GM21723 (cell line): ENCODE measurements around the gene IL2RA.
"Not testable (repeated sequence)": the region's sequence is repeated elsewhere in the genome, so short reads cannot be mapped to it uniquely, and the experiment has no call there.

Experiments
- ATAC-seq: cut with Tn5 transposase; IDR thresholded peaks from one replicate; pipeline ENCODE4 v1.9.1; 2021; ENCODE audit warnings: mild to moderate bottlenecking, moderate library complexity; ENCODE audit not compliant: unreplicated experiment

The IL2RA gene

DNA sequence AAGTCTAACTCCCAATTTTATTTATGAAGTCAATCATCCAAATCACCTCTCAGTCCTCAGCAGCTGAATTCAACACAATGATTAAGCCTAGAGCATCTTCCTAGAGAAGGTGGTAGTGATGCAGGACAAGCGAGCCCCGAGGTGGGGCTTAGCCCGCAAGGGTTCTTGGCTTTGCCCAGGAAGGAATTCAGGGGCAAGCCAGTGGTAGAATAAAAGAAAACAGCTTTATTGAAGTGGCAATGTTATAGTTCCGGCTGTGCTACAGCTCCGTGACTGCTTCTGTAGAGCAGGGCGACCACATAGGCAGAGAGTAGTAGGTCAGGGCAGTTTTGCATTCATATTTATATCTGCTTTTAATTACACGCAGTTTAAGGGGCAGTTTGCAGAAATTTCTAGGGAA is 18.1 kb downstream of the IL2RA start:
- no peak for ATAC-seq

DNA sequence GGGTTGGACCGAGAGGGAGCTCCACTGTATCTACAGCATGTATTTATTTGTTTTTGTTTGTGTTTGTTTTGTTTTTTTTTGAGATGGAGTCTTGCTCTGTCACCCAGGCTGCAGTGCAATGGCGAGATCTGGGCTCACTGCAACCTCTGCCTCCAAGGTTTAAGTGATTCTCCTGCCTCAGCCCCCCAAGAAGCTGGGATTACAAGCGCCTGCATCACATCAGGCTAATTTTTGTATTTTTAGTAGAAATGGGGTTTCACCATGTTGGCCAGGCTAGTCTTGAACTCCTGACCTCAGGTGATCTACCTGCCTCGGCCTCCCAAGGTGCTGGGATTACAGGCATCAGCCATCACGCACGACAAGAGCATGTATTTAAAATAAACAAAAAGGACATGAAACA is 18.8 kb downstream of the IL2RA start:
- ATAC-seq = not testable (repeated sequence)

DNA sequence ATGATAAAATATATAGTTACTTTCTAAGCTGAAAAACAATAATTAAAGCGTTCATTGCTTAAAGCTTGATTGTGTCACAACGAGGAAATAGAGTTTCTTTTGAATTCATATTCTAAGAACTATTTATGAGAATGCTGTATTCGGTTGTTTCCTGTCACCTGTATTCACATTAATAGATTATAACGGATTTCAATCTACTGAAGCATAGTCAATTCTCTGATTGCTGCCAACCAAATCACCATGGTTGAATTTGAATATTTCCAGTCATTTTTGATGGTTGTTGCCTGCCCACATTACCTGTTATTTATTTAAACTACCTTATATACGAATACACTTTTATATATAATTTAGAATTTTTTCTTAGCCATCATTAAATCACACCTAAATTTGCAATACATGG is 22.0 kb downstream of the IL2RA start:
- ATAC-seq = no peak

DNA sequence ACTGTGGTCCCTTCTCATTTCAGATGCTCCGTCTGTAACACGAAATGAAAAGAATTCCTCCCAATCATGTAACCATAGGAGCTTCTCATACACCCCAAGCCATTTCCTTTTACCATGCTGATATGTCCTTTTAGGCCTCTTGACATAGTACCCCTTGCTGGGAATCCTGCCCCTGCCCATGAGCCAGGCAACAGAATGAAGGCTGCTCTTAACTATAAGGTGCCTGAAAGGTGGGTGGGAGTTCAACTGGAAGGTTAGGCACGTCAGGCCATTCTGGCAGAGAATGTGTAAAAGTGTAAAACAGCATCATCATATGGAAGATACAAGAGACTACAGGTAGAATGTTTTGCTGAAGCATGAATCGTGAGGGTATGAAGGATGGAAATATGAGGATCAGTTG is 22.5 kb downstream of the IL2RA start:
- ATAC-seq = no peak

DNA sequence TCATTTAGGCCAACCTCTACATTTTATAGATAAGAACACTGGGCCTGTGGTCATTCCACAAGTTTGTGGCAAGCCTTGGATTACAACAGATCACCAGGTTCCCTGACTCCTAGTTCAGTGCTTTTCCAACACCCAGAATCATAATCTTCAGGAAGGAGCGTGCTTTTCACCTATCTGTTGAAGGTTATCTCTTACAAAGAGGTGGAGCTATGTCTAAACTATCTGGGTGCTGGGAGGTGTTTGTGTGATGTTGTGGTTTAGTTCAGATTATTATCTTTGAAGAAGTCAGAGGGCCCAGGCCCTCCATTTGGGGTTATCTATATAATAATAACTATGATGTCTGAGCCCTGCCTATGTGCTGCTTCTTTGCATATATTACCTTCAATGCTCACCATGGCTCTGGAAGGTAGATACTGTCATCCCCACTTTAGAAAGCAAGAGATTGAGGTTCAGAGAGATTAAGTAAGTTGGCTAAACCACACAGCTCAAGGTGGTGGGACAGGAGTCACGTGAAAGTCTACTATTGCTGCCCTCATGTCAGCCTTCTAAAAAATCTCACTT is 24.0 kb downstream of the IL2RA start:
- ATAC-seq = no peak

DNA sequence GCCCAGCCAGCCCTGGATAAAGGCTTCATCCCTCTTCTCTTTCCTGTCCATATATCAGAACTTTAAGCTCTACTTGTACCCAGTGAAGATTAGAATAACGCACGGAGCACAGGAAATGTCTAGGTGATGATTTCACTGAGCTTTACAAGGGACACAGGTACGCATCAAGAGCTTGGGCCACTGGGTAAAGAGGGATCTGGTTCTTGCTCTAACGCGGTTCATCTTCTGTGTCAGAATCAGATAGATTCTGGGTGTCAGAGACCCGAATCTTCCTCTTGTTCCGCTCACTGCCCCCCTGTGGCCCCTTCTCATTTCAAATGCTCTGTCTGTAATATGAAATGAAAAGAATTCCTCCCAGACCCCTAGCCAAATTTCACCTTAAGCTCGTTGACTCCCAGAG is 24.7 kb downstream of the IL2RA start:
- no peak for ATAC-seq

DNA sequence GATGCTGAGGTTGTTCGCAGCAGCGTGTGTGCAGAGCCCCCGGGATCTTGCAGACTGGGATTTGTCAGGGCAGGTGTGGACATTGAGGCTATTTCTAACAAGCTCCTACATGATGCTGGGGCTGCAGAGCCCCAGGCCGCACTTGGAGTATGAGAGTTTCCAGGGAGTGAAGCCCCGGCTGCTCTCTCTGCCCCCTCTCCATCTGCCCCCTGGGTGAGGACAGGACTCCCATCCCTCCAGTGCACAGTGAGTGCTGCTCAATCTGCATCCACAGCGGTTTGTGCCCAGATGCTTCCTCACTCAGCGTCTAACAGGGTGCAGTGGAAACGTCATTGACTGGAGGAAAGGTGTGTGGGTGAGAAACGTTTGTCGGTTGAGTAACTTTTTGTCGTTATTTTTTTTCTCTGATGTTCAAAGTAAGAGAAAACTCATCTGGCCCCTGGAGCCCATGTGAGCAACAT is 25.3 kb downstream of the IL2RA start:
- no peak for ATAC-seq

DNA sequence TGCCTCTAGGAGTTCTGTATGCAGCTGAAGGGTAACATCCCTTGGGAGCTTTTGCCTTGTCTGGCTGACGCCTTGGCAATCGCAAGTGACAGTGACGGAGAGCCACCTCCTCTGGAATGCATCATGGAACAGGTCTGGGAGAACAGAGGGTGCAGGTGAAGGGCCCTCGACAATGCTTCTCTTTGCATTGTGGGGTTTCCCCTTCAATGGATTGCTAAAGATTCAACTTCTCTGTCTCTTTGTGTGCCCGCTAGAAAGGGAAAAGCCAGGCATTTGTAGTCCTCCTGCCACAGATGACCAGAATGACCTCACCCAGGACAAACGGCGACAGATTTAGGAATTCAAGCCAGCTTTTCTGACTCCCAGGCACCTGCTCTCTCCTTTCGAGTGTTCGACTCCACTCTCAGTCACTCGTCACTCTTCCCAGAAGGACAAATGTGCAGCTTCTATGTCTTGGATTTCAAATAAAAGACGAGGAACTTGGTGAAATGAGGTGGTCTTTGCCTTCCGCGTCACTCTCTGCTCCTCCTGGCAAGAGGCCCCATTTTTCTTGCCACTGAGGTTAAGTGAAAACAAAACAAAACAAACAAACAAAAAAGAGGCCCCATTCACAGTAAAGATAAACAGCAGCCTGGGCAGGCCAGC is 26.1 kb downstream of the IL2RA start:
- no peak for ATAC-seq

DNA sequence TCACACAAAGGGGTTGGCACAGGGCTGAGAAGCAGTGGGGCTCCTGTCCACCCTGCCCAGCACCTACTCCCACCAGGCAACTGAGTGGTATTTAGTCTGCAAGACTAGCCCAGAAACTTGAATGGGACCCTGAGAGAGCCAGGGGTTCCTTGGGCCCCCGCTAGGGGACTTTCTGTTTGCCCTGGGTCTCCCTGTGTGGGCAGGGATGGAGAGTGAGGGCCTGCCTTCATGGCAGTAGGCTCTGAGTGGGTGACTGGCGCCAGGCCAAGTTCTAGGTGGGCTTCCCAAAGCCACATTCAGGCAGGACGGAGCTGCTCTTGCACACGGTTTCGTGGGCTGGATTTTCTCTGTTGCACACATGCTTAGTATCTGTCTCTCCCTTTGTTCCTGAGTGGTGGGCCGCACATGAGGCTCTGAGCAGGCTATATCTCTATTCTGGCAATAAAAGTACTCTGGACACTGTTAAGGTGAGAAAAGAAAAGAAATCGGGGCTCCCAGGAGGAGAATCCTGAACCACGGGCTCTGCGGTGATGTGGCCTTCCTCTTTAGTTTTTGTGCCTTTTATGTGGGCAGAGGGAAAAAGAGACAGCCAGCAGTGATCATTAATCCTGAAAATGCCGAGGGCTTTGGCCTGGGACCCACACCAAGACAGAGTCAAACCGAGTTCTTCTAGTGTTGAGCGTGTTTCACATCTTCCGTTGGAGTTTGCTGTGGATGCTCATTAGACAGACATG is 26.9 kb downstream of the IL2RA start:
- no peak for ATAC-seq

DNA sequence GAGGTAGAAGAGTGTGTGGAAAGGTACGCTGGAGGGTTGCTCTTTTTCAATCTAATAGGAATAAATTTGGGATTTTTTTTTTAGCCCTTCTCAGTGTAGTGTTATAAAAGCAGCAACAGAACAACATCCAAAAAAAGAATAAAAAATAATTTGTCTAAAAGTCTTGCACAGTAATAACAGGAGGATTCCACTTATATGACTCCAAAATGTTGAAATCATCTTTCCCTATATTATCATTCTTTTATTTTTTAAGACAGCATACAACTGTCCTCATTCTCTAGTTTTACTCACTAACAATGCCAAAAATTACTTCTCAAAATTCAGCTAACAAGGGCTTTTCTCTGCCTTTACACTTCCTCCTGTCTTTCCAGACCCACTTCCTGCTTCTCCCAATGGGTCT is 27.8 kb downstream of the IL2RA start:
- no peak for ATAC-seq

DNA sequence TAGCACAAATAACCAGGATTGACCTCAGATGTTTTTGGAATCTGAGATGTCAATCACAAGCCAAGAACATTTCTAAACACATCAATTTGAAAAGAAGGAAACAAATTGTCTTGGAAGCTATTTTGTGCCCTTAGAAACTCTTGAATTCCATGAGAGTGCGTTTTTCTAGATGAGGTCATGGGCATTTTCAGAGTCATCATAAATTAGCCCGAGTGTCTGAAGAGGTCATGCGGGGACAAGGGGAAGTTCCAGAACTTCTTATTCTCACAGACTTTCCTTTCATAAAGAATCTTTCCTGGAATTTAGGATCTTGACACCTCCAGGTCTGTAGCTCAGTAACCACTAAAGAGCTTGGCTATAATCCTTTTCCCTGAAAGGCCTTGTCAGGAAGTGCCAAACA is 28.2 kb downstream of the IL2RA start:
- no peak for ATAC-seq

DNA sequence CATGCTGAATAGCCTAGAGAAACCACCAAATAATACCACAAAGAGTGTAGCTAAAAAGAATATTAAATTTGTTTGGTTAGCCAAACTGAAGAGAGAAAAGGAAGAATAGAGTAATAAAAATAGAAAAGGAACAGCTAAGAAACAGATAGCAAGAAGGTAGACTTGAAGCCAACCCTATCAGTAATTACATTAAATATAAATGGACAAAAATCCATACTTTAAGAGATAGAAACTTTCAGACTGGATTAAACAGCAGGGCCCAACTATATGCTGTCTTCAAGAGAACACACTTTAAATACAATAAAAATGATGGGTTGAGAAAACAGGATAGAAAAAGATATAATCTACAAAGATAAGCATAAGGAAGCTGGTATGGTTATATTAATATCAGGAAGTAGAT is 31.2 kb downstream of the IL2RA start:
- no peak for ATAC-seq

DNA sequence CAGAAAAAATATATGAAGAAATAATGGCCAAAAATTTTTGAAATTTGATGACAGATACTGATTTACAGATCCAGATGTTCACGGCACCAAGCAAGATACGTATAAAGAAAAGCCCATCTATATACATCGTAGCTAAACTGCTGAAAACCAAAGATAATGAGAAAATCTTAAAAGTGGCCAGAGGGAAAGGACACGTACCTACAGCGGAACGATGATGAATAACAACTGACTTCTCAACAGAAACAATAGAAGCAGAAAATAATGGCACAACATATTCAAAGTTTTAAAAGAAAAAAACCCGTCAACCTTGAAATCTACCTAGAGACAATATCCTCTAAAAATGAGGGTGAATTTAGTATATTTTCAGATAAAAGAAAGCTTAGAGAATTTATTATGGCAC is 31.9 kb downstream of the IL2RA start:
- ATAC-seq = no peak

DNA sequence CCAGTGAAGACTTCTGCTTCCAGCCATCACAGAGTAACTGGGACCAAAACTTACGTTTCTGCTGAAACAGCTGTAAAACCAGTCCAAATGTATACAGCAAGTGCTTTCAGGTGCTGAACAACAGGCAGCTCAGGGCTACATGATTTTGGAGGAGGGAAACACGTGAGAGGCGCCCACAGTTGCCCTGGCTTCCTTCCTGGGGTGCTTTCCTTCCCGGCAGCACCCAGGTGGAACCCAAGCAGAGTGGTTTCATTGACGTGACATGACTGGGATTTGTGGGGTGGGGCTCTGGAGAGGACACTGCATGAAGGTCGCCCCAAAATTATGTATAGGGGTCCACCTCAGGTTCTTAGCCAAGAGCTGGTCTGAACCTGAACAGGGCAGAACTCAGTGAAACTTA is 34.2 kb downstream of the IL2RA start:
- ATAC-seq = no peak

DNA sequence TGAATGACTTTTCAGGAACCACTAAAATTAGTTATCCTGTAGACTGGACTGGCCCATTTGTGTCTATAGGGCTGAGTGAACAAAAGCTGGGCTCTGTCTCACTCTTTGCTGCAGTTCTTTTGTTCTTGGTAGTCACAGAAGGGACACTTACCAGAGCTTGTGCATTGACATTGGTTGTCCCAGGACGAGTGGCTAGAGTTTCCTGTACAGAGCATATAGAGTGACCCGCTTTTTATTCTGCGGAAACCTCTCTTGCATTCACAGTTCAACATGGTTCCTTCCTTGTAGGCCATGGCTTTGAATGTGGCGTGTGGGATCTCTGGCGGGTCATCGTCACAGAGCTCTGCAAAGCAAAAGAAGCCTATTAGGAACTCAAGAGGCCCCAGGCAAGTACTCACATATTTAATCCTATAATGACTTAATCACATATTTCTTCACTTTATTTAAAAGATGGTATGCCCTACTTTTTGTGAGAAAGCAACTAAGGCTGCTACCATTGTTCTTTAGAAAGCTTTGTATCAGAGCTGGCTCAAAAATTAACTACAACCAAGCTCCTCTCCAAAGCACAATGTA is 36.4 kb downstream of the IL2RA start:
- no peak for ATAC-seq

DNA sequence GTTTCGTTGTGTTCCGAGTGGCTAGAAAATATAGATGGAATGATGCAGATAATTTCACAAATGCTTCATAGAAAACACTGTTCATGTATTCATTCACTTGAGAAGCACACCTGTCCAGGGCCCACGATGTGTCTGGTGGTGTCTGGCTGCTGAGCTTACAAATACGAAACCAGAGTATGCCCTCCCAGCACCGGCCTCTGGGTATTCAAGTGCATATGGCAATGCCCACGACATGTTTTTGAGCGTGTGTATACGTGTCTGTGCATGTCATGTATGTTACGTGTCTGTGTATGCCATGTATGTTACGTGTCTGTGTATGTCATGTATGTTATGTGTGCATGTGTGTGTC is 37.9 kb downstream of the IL2RA start:
- ATAC-seq = no peak

DNA sequence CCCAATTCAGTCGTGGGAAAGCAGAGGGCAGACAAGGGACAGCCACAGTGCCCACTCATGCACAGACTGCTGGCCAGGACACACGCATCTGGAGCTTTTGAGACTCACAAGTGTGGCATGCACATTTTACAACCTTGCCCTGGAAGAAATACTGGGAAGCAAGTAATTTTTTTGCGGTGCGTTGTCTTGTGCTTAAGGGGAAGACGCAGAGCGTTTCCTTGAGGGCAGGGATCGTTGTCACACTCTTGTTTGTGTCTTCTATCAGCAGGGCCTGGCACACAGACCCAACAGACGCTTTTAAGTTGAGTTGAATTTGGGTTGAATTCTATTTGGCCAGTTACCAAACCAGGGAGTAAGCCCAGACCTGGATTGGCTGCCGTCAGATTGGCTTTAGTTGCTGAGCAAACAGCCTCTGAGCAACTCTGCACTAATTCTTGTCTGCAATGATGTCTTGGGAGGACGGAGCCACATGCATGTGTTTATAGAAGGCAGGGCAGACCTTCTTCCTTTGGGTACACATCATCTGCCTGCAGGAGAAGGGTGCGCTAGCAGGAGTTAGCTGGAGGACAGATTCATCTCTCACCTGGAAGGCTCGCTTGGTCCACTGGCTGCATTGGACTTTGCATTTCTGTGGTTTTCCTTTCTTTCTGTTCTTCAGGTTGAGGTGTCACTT is 38.4 kb downstream of the IL2RA start:
- no peak for ATAC-seq

DNA sequence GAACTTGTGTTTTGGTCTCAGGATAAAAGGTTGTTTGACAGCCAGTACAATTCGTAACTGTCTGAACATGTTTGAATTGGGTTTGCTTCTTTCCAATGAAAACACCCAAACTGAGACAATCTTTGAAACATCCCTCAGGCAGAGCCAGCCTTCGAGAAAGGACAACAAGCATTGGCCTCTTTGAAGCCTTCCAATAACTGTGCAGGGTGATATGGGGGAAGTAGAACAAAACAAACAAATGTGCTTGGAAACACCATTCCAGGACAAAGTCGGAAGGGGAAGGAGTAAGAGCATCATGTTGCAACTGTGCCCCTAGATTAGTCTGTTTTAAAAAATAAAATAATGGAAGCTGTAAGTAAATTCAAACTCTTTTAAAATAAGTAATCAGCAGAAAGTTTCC is 39.5 kb downstream of the IL2RA start:
- ATAC-seq = no peak

DNA sequence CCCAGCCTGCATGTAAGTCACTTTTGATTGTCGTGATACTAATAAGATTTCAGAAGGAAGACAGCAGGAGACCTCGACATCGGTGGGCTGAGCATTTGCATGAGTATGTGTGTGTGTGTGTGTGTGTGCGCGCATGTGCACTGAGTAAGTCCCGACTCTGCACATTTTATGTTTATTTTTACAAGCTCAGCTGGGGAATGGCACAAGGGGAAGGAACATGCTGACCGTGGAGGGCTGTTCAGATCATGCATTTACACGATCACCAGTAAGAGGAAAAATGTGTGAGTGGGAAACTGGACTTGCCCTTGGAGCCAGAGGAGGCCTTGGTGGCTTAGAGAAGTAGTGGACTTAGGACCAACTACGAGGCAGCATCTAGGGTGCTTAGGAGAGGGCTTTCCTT is 41.3 kb downstream of the IL2RA start:
- ATAC-seq = no peak

DNA sequence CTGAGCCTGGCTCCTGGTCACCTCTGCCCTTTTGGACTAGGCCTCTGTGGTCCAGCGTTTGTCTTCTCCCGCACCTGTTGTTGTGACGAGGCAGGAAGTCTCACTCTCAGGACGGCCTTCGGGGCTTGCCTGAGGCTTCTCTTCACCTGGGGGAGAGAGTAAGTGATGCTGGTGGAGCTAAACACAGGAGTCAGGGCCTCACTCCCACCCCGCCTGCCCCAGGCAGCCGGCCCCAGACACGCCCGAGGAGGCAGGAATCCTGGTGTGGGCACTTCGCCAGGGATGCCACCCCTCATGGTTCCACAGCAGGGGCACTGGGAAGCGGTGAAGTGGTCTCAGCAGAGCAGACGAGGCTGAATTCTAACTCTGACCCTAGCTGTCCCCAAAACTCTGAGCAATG is 42.4 kb downstream of the IL2RA start:
- no peak for ATAC-seq

DNA sequence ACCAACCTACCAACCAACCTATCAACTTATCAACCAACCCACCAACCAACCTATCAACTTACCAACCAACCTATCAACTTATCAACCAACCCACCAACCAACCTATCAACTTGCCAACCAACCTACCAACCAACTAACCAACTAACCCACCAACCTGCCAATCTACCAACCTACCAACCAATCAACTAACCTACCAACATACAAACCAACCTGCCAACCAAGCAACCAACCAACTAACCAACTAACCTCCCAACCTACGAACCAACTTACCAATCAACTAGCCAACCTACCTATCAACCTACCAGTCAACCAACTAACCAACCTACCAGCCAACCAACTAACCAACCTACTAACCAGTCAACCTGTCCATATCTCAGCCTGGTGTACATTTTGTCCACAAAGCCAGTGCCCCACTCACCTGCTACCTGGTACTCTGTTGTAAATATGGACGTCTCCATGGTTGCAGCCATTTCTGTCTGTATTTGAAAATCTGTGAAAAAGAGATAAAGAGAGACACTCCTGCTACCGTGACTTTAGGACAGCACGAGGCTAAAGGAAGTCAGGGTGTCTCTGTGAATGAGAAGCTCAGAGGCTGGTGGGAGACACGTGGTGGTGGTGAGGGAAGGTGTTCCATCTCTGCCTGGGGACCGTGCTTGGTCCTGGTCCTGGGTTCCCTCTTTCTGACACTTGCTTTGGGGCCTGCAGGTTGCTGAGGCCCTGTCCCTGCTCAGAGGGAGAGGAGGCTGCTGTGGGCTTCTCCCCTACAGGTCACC is 43.0 kb downstream of the IL2RA start:
- no peak for ATAC-seq
